Stimulated activated CD4-positive, alpha-beta T cell treated with anti-CD3 and anti-CD28 coated beads, Interleukin-12 subunit alpha, Interleukin-12 subunit beta, amount 100 ng/mL, for 48 hours (primary cell): ENCODE data around the gene ABCG1.

Experiments used
- DNase-seq, 3 donors: peaks; one replicate each; pipeline ENCODE4 v3.0.0-alpha.2; 2020; ENCODE audit warnings: low read depth in 2 of 3, low spot score in 1 of 3

ABCG1 gene

DNA sequence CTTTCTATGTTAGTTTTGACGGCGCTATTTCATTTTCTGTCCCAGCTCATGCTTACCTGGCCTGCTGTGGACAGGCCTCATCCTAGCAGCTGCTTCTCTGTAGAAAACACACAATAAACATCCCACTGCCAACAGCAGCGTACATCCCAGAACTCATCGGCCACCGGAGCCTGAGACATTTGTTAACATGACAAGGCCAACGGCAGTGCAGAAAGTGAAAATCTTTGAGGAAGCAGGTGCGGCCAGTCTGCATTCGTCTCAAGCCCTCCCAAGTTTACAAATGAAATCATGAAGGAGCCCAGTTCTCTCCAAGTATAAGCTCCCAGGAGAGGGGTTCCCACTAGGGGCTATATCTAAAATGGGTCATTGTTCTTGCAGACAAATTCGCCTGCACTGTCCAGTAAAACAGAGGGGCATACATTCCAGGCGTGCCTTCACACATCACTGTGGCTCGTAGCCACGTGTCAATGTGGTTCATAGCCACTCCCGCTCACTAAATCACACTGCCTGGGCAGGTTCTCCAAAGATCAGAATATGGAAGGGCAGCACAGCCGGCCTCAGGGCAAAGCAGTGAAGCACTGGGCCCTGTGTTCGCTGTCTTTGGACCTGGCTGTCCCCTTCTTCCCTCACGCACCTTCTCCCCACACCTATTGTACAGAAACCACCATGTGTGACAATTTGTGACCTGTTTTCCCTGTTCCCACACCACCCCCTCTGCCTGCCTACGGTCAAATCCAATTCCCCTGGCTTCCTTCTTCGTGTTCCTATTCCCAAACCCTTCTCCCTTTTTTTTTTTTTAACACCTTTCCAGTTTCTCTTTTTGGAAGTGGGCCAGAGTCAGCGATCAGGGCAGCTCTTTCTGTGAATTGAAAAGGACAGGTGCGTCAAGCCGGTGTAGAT lies 27.0 kb upstream of the ABCG1 start:
- no peak for DNase-seq

DNA sequence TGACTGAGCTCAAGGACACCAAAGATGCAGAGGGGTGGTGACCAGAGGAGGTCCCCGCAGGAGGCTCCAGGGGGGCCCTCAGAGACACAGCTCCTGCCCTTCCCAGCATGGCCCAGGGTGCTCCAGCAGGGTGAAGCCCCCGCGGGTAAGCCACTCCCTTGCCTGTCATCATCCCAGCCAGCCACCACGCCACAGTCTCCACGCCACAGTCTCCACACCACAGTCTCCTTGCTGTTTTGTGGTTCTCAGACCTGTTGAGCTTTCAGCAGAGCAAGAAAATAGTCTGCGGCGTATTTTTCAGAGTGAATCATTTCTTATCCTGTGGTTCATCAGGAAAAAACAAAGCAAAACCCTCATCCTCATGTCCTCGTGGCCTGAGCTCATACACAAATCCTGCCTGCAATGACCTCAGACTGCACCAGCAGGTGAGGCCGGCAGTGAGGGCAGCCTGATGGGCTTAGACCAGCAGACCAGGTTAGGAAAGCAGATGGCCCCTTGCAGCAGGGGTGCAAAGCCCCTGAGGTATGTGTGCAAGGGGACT lies 25.7 kb upstream of the ABCG1 start:
- peak; percentile 35 to 63 (median 40) for DNase-seq

DNA sequence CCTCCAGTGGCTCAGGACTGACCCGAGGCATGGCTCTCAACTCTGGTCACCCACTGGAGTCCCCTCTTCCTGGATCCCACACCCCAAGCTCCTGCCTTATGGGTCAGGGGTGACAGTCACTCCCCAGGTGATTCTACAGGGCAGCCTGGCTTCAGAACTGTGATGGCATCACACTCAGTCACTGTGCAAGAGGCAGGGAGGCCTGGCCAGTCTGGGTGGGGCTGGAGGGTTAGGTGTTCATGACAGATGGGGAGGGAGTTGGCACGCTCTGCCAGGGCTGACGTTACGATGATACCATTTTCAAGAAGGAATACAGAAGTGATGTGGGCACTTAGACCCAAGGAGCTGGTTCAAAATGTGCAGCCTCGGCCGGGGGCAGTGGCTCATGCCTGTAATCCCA lies 25.2 kb upstream of the ABCG1 start:
- no peak for DNase-seq

DNA sequence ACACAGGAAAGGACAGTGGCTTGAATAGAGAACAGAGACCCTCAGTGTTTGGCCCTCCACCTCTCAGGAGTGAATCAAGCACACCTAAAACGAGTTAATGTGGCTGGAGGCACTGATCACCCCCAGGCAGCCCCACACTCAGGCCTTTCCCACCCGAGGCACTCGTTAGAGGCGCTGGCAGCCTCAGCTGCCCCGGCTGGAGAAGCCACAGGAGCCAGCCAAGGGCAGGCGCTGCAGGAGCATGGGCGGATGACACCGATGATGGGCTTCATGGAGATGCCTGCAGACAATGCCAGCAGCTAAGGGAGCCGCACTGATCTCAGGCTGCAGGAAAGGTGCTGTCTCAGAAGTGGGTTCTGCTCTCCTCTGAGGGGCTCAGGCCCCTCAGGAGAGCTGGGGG lies 24.1 kb upstream of the ABCG1 start:
- no peak for DNase-seq

DNA sequence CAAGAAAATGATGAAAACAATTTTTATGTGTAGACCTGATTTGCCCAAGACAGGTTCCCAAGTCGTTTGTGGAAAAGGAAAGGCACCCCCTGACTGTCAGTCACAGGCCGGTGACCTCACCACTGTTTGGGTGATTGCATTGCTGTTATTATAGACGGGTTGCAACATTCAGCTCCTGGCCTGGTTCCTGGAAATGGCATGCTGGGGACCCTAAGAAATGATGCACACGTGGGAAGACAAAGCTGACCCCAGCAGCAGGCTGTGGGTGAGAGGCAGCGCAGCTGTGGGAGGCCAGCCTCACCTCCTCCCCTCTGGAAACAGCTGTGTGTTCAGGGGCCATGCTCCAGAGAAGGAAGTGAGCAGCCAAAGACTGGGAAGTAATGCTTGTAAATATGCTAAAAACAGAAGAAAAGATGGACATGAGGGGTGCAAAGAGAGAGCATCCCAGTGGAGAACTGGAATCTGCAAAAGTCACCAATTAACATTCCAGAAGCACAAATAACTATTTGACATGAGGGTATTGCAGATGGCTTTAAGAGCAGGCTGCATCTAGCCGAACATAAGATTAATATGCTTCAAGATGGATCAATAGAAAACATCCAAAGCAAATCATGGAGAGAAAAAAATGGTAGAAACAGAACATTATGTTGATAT lies 23.4 kb upstream of the ABCG1 start:
- no peak for DNase-seq

DNA sequence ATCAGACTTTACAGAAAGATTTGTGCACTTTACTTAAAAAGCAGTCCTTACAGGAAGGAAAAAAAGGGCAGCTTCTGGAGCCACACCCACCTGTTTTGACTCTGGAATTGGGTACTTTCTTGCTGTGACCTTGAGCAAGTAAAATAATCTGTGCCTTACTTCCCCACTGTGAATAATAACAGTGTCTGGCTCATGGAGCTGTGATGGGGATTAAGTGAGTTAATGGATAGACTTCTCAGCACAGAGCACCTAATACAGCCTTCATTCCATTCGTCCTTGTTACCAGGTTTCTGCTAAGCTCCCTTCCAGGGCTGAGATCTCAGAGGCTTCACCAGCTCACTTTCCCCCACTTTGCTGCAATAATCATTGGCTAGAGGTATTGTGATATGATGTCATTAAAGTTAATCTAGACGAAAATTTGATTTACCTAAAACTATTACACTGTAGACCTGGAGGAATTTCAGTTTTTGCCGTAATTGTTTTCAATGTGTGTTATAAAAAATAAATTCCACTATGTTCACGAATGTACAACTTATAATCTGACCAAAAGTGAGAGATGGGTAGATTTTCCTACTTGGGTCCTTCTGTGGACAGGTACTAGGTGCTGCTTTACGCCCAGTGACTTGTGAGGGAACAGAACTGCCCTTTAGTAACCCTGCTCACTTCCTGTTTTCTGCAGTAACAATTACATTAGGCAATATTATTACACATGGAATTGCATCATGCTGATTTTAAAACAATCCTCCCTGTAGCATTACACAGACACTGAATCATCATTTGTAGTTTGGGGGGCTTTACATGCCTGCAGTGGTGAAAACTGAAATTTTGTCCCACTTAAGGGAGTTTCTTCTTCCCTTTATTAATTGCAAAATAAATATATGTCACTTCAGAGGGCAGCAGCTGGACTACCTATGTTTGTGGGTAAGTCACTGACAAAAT lies 19.7 kb upstream of the ABCG1 start:
- DNase-seq, result no peak

DNA sequence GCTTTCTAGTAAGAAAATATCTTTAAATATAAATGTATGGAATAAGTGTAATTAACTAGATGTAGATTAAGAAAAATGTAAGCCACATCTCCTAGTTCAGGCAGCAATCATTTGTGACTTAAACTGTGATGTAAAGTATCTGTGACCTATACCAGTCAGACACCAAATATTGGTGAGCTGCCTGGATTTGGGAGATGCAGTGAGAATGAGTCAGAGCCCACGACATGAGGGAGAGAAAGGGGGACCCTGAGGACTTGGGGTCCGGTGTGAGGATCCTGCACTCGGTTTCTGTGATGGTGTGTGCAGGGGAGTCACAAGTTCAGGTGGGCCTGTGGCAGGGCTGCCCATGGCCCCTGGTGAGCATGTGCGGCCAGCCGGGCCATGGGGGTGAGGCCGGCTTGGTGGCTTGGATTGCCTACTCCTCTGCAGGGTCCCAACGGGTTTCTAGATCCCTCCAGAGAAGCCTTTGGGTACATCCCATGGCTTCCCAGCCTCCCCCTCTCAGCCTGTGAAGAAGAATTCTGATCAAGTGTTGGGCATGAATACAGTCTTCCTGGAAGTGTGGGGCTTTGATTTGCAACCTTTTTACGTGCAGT lies 19.0 kb upstream of the ABCG1 start:
- no peak for DNase-seq

DNA sequence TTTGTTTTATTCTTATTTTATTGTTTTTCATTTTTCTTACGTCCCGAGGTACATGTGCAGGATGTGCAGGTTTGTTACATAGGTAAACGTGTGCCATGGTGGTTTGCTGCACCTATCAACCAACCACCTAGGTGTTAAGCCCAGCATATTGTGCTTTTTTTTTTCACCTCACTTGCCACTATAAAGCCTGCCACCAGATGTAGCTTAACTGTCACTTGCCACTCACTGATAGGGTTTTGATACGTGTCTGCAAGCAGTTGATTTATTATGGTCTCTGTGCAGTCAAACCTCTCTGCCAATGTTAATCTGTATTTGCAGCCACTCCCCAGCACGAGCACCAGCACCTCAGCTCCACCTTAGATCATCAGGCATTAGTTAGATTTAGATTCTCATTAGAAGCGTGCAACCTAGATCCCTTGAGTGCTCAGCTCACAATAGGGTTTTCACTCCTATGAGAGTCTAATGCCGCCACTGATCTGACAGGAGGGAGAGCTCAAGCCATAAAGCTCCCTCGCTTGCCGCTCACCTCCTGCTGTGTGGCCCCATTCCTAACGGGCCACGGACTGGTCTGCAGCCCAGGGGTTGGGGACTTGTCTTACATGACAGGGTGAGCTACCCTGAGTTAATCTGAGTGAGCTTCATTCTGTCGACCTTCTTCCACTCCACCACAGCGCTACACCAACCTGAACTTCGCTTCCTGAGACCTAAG lies 17.9 kb upstream of the ABCG1 start:
- no peak for DNase-seq

DNA sequence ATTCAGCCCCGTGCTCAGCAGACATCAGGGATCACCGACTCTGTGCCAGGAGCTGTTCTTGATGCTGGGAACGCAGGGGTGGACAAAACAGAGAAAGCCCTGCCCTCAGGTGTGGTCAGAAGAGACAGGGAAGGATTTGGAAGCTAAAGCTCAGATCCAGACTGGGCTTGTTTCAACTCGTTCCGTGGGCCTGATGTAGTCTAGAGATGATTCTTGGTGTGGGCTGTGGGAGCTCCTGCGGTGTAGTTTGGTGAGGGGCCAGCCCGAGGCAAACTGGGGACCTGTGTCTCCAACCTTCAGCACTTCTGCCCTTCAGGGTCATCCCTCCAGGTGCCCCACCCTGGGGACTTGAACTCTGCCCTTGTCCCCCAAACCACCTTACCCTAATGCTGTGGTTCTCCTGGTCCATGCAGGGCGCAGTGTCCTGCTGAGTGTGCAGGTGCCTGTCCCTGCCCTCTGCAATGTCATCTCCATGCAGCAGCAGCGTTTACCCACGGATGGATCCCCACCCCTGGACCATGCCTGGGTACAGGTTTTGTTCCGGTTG lies 17.3 kb upstream of the ABCG1 start:
- DNase-seq, result no peak

DNA sequence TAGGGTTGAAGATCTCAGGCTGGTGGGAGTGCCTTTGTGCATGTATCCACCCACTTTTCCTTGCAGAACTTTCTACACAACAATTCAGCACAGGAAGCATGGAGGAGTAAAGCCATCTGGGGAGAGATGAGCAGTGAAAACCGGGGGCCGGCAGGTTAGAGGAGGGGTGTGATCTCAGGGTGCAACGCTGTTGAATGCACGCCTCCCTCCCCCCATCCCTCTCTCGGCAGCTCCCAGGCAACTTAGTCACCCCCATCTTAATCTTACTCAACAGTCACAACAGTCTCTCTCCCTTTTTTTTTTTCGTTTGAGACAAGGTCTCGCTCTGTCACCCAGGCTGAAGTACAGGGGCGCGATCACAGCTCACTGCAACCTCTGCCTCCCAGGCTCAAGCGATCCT lies 16.6 kb upstream of the ABCG1 start:
- DNase-seq, result no peak

DNA sequence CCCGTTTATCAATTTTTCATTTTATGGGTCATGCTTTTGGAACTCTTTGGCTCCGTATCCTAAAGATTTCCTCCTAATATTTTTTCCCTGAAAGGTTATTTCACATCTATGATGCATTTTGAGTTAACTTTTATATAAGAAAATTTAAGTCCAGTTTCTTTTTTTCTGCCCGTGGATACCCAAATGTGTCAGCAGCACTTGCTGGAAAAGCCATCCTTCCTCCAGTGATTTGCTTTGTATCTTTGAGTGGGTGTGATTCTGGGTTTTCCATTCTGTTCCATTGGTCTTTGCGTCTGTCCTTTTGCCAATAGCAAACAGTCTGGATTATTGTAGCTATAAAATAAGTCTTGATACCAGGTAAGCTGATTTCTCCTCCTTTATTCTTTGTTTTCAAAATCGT lies 15.6 kb upstream of the ABCG1 start:
- no peak for DNase-seq

DNA sequence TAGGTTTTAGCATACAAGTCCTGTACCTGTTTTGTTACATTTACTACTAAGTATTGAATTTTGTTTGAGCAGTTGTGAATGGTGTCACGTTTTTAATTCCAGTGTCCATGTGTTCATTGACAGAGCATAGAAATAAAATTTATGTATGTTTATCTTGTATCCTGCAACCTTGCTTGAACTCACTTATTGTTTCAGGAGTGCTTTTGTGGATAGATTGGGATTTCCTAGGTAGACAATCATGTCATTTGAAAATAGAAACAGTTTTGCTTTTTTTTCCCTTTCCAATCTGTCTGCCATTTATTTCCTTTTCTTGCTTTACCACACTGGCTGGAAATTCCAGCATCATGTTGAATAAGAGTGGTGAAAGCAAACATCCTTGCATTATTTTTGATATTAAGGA lies 15.0 kb upstream of the ABCG1 start:
- DNase-seq, result no peak

DNA sequence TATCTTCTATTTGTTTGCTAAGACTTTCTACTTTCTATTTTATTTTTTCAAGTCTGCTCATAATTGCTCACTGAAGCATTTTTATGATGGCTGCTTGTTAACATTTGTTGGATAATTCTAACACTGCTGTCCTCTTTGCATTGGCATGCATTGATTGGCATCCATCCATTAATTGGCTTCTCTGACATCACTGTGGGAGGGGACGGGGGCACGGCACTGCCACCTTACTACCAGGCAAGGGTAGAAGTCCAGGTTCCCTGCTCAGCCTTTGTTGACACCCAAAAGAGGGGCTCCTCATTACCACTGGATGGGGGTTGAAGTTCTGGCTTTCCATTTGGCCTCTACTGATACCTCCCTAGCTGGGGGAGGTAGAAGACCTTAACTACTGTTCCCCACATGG lies 11.5 kb upstream of the ABCG1 start:
- DNase-seq, result no peak

DNA sequence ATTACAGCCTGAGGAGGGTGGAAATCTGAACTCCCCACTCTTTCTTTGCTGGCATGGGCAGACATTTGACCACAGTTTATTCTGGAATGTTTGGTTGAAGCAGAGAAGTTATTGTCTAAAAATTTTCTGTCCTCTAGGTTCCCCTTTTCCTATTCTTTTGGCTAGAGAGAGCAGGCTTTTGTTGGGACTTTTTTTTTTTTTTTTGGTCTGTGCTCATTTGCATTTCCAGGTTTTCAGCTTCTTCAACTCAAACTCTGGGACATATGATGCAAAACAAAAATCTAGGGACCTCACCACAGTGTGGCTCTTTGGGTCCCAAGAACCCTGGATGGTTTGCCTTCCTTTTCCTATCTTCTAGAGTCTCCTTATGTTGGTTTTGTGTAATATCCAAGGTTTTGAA lies 10.9 kb upstream of the ABCG1 start:
- DNase-seq, result no peak

DNA sequence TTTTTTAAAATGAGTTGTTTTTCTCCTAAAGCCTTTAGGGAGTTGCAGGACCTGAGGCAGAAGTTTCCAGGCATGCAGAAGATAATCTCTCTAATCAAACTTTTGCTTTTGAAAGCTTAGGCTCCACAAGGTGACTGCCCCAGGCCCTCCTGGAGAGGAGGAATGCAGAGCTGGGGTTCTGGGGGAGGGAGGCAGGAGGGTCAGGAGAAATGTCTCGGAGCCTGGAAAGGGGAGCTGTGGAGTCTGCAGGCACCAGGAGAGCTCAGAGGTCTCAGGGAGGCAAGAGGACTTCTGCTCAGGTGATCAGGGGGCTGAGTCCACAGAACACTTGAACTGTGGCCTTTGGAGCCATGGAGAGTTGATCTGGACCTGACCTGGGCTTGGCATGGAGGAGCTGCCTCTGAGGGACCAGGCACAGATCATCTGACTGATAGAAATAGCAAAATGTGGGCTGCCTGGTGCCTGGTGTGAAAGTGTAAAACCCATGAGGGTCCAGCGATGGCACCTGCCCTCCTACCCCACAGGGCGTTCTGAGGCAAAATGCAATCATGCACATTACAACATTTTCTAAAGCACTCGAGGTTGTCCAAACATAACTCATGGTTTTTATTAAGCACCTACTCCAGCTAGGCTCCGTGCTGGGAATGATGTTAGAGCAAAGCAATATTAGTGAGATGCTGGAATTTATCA lies 10.0 kb upstream of the ABCG1 start:
- no peak for DNase-seq

DNA sequence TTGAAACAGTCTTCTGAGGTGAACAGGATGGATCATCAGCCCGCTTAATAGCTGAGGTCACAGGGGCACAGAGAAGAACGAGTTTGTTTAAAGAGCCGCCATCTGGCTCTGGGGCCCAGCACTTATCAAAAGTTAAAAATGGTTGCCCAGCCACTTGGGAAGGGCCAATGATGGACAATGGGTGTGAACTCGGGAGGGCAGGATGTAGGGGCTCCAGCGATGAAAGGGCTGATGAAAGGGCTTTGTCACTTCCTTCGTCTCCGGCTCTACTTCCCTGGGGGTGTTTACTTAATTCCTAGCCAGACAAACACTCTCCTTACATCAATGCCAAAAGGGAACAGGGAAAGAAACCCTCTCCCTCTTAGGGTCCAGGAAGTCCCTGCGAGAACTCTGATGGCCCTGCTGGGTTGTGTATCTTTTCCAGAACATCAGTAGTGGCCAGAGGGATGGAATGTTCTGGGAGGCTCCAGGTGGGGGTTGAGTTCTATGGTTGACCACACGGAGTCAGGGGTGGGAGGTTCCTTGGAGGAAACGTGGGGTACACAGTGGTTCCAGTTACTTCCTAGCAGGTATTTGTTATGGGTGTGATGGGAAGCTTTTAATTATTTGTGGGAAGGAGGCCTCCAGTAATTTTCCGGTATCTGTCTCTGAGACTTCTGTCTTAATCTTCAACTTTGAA lies 9.0 kb upstream of the ABCG1 start:
- DNase-seq, result no peak

DNA sequence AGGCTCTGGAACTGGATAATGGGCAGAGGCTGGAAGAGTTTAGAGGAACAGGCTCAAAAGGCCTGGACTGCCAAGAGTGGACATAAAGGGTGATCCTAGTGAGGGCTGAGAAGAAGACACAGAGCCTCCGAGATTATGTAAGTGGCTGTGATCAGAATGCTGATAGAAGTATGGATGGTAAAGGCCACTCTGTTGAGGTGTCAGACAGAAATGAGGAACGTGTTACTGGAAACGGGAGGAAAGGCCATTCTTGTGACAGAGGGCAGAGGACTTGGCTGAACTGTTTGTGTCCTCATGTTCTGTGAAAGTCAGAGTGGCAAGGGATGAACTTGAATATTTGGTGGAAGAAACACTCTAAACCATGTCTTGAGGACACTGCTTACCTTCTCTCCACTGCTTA lies 6.7 kb upstream of the ABCG1 start:
- DNase-seq, result no peak

DNA sequence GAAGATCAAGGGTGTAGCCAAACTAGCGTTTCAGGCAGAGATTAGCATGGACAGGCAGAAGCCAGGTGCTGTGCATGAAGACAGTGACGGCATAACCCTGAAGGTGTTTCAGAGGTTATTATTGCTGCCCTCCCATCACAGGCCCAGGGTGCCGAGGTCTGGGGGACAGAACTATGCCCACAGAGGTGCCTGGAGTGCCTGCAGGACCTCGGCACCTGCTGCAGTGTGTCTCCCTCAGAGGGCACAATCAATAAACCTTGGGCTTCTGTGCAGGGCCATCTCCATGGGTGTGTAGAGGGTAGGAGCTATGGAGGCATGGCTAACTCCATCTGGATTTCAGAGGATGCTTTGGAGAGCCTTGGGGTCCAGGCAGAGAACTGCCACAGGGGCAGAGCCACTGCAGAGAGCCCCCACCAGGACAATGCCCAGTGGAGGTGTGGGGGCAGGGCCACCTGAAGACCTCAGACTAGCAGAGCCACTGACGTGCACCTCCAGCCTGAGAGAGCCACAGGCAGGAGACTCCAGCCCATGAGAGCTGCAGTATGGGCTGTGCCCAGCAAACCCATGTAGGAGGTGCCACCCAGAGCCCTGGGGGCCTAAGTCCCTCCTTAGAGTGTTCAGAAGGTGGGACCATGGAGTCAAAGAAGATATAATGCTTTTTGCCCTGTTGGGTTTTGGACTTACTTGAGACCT lies 5.7 kb upstream of the ABCG1 start:
- DNase-seq, result no peak
